Duodenal mucosa (tissue), 2 donors: ENCODE data around the gene CCDC200.
"Not testable (repeated sequence)": the region's sequence is repeated elsewhere in the genome, so short reads cannot be mapped to it uniquely, and the experiment has no call there.

Experiments
- H3K27ac ChIP-seq: one replicate; pipeline ENCODE4 v1.7.0; 2013; ENCODE audit warnings: low read depth, low read length
- H3K27me3 ChIP-seq, 2 donors: one replicate each; pipeline ENCODE4 v1.7.0; 2013; ENCODE audit warnings: low read length in 2 of 2, control low read depth in 1 of 2; ENCODE audit not compliant: insufficient read depth in 2 of 2, control insufficient read depth in 1 of 2
- H3K36me3 ChIP-seq, 2 donors: one replicate each; pipeline ENCODE4 v1.7.0; 2013; ENCODE audit warnings: low read length in 2 of 2, control low read depth in 1 of 2; ENCODE audit not compliant: insufficient read depth in 2 of 2, control insufficient read depth in 1 of 2
- H3K4me1 ChIP-seq, 2 donors: one replicate each; pipeline ENCODE4 v1.7.0; 2013; ENCODE audit warnings: low read length in 2 of 2, control low read depth in 1 of 2; ENCODE audit not compliant: insufficient read depth in 2 of 2, control insufficient read depth in 1 of 2
- H3K4me3 ChIP-seq, 2 donors: one replicate each; pipeline ENCODE4 v1.7.0; 2013; ENCODE audit warnings: low read length in 2 of 2, low read depth in 1 of 2
- H3K9ac ChIP-seq, 2 donors: one replicate each; pipeline ENCODE4 v1.7.0; 2013; ENCODE audit warnings: low read length in 2 of 2, low read depth in 1 of 2
- H3K9me3 ChIP-seq, 2 donors: one replicate each; pipeline ENCODE4 v1.7.0; 2013; ENCODE audit warnings: low read length in 2 of 2, control low read depth in 1 of 2; ENCODE audit not compliant: control insufficient read depth in 1 of 2

Gene CCDC200

GRCh38 chr17:43216369-43216761 lies 12.1 kb downstream of the CCDC200 start:
- H3K4me1 ChIP-seq = peaks cover 16 to 27% of the 10 kb centered on the region in 2 donors
- H3K9ac ChIP-seq = no peak overlapping the region
- H3K36me3 ChIP-seq = peaks cover 6 to 31% of the 10 kb centered on the region in 2 donors
- H3K9me3 ChIP-seq = no peaks in the 10 kb centered on the region
- no peak overlapping the region for H3K27ac ChIP-seq
- H3K27me3 ChIP-seq = no peaks in the 10 kb centered on the region
- no peak overlapping the region for H3K4me3 ChIP-seq

GRCh38 chr17:43215341-43215740 lies 13.1 kb downstream of the CCDC200 start:
- peaks cover 23 to 34% of the 10 kb centered on the region in 2 donors for H3K4me1 ChIP-seq
- peaks cover 6 to 28% of the 10 kb centered on the region in 2 donors for H3K36me3 ChIP-seq
- H3K4me3 ChIP-seq = no peak overlapping the region
- H3K27me3 ChIP-seq = no peaks in the 10 kb centered on the region
- no peak overlapping the region for H3K9ac ChIP-seq
- no peak overlapping the region for H3K27ac ChIP-seq
- H3K9me3 ChIP-seq = no peaks in the 10 kb centered on the region

GRCh38 chr17:43213545-43213944 lies 14.9 kb downstream of the CCDC200 start:
- peaks cover 12 to 36% of the 10 kb centered on the region in 2 donors for H3K36me3 ChIP-seq
- H3K27me3 ChIP-seq = no peaks in the 10 kb centered on the region
- peak overlapping the region in 1 of 2 donors; percentile 0 for H3K9ac ChIP-seq

GRCh38 chr17:43212641-43213490 lies 15.6 kb downstream of the CCDC200 start:
- no peaks in the 10 kb centered on the region for H3K9me3 ChIP-seq
- H3K4me3 ChIP-seq = peak overlapping the region; percentile 87 to 90
- no peaks in the 10 kb centered on the region for H3K27me3 ChIP-seq
- peaks cover 15 to 42% of the 10 kb centered on the region in 2 donors for H3K36me3 ChIP-seq
- H3K4me1 ChIP-seq = peaks cover 23 to 34% of the 10 kb centered on the region in 2 donors
- peak overlapping the region; percentile 92 to 93 for H3K9ac ChIP-seq
- peak overlapping the region; percentile 78 for H3K27ac ChIP-seq

More at GRCh38 chr17:43213545-43213944, 14.9 kb downstream of the CCDC200 start:
- Histone ChIP-seq H3K4me3 (peak overlapping the region in 1 of 2 donors; percentile 87), H3K9me3 (no peaks in the 10 kb centered on the region), H3K4me1 (peaks cover 23 to 34% of the 10 kb centered on the region in 2 donors), H3K27ac (no peak overlapping the region)

- no peaks in the 10 kb centered on the region for H3K9me3 ChIP-seq
- no peaks in the 10 kb centered on the region for H3K27me3 ChIP-seq
- peak within 1 kb of the TSS; percentile 78 for H3K27ac ChIP-seq
- H3K4me1 ChIP-seq = peaks cover 23 to 34% of the 10 kb centered on the region in 2 donors
- H3K9ac ChIP-seq = peak within 1 kb of the TSS; percentile 92 to 93
- peaks cover 24 to 46% of the 10 kb centered on the region in 2 donors for H3K36me3 ChIP-seq
- H3K4me3 ChIP-seq = peak within 1 kb of the TSS; percentile 87 to 90
These were observed 16.7 kb downstream of the CCDC200 start, which contains the start of gene TMEM106A for GRCh38 chr17:43211480-43212402. TMEM106A (plus strand) TSS chr17:43211875; CDS start chr17:43213042, 1,167 bp downstream.

- H3K36me3 ChIP-seq = peaks cover 24 to 39% of the 10 kb centered on the region in 2 donors
- H3K4me1 ChIP-seq = peaks cover 23 to 30% of the 10 kb centered on the region in 2 donors
- H3K9ac ChIP-seq = peak overlapping the region; percentile 58 to 93
- peak overlapping the region; percentile 35 for H3K27ac ChIP-seq
- H3K4me3 ChIP-seq = peak overlapping the region; percentile 87 to 90
- no peaks in the 10 kb centered on the region for H3K9me3 ChIP-seq
- no peaks in the 10 kb centered on the region for H3K27me3 ChIP-seq
These were observed 17.3 kb downstream of the CCDC200 start for GRCh38 chr17:43211123-43211479.

GRCh38 chr17:43210576-43210975 lies 17.8 kb downstream of the CCDC200 start:
- Histone ChIP-seq H3K27me3 (no peaks in the 10 kb centered on the region), H3K36me3 (peaks cover 20 to 35% of the 10 kb centered on the region in 2 donors), H3K9ac (peak overlapping the region; percentile 58 to 93), H3K4me3 (peak overlapping the region in 1 of 2 donors; percentile 87), H3K9me3 (no peaks in the 10 kb centered on the region), H3K27ac (no peak overlapping the region), H3K4me1 (peaks cover 23 to 28% of the 10 kb centered on the region in 2 donors)

GRCh38 chr17:43203013-43203412 lies 25.4 kb downstream of the CCDC200 start:
- H3K9me3 ChIP-seq, H3K27ac ChIP-seq, H3K4me3 ChIP-seq, H3K9ac ChIP-seq, H3K4me1 ChIP-seq, H3K27me3 ChIP-seq: not testable (repeated sequence)
- H3K36me3 ChIP-seq = peaks cover 44 to 77% of the 10 kb centered on the region in 2 donors

- H3K27ac ChIP-seq = no peak overlapping the region
- no peaks in the 10 kb centered on the region for H3K27me3 ChIP-seq
- H3K4me3 ChIP-seq = no peak overlapping the region
- peaks cover 49 to 88% of the 10 kb centered on the region in 2 donors for H3K36me3 ChIP-seq
- H3K4me1 ChIP-seq = no peaks in the 10 kb centered on the region
- no peaks in the 10 kb centered on the region for H3K9me3 ChIP-seq
- H3K9ac ChIP-seq = no peak overlapping the region
These were observed 28.3 kb downstream of the CCDC200 start for GRCh38 chr17:43200127-43200526.
